ENCODE results near the gene SPATA16.
"Not testable (repeated sequence)": the region's sequence is repeated elsewhere in the genome, so short reads cannot be mapped to it uniquely, and the experiment has no call there.

Gene SPATA16

DNA sequence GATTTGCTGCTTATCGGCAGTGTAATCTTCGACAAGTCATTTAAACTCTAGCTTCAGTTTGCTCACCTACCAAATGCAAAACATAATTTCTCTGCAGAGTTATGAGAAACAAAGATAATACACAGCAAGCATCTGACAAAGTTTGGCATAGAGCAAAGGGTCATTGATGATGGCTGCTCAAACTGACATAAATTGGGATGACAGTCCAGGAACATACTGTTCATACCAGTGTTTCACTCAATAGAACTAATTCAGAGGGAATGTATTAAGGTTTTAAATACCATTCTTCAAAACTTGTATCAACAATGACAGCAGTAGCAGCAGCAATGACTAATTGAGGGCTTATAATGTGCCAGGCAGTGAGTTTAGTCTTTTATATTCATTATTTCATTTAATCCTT, 137.6 kb downstream of the SPATA16 start:
- DNase-seq: no peak

DNA sequence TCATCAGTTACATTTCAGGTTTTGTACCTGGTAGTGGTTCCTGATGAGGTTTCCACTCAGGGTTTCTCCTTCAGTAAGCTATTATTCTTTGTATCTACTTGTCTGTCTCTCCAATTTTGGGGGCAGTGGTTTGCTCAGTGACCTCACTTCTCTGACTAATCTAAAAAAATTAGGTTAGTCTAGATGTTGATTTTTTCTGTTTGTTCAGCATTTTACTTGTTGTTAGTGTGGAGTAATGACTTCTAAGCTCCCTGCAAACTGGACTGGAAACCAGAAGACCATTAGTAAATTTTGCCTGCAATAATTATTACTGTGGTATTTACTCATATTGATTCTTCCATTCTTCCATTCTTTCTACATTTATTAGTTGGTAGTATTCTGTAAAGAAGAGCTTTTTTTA, 139.4 kb downstream of the SPATA16 start:
- no peak for DNase-seq

DNA sequence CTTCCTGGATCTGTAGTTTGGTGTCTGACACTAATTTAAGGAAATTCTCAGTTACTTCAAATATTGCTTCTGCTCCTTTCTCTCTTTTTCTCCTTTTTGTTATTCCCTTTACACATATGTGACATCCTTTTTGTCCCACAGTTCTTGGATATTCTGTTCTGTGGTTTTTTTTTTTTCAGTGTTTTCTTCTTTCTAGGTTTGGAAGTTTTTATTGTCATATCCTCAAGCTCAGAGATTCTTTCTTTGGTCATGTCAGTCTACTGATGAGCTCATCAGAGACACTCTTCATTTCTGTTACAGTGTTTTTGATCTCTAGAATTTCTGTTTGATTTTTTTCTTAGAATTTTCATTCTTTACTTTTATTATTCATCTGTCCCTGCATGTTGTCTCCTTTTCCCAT, 140.5 kb downstream of the SPATA16 start:
- no peak for DNase-seq

DNA sequence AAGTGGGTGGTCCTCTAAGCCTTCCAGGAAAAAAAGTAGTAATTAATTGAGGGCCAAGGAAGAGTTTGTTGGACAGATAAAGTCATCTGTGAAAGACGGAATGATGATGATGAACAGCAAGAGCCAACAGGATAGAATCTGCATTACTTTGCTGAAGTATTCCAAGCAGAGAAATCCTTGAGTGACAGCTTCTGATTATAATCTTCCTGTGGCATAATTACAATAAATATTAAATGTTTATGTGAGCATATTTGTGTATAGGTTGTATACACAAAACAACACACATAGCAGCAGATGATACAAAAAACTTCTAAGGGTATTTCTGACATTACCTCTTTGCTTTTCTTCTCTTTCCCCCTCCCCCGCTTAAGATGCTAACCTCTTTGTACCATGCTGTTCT, 147.6 kb downstream of the SPATA16 start:
- no peak for DNase-seq

DNA sequence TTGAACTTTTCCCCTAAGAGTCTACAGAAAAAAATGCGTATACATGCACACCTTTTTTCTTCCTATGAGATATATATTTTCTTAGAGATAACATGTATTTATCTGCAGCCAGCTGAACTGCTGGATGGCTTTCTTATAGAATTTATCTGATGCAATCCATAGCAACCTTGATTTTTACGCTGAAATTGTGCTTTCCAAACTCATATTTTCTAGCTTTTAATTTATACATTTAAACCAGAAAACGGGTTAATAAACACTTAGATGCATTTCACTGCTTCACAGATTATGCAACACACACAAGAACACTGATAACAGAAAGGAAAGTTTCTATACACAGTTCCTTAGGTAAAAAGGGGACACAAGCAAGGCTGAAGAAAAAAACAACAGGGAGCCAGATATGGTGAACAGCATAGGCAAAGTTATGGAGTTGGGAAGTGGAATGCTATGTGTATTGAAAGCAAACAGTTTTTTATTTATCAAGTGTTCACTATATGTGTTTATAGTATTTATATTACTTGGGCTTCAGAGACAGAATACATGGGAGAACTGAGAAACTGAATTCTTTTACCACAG, 149.5 kb downstream of the SPATA16 start:
- DNase-seq: no peak

DNA sequence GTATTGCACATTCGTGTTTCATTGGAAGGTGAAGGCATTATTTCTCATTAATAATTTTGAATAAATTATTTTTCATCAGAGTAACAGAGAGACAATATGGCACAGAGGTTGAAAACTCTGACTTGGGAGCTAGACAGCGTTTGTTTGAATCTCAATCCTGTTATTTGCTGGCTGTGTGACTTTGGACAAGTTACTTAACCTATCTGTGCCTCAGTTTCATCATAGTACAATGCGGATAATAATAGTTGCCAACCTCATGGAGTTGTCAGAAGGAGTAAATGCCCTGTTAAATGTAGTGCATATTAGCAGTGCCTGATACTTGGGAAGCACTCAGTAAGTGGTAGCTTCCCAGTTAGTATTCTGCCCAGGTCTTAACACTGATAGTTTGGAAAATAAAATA, 151.7 kb downstream of the SPATA16 start:
- DNase-seq: no peak

DNA sequence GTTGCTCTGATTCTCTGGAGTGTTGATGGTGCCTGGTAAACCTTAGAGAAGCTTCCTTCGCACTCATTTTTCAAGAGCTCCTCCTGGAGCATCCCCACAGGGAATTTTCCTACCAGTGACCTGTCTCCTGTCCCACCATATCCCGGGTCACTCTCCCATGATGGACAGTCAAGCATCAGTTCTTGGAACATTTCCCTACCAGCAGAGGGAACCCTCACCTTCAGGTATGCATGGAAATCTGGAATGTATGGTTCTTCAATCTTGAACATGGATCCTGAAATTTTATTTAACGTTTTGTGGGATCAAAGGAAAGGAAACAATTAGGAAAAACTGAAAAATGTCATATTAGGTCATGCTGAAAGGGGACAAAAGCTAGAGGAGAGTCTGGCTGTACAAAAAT, 153.8 kb downstream of the SPATA16 start:
- peak in 1 of 2 experiments; percentile 42 for DNase-seq

DNA sequence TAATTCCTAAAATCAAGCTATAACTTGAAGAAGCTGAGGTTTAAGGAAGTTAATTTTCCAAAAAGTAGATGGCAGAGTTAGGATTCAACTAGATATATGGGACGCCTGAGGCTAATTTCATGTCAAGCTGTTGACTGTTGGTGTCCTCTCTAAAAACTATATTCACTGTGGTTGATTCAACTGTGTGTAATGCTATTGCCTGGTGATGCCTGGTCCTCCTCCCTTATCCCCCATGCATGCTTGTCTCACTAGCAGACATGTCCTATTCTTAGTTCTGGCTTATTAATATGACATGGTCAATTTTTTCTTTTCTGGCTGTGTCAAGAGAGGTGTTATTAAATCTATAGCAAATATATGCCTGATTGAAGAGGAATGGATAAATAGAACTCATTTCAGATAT, 156.1 kb downstream of the SPATA16 start:
- DNase-seq: no peak

DNA sequence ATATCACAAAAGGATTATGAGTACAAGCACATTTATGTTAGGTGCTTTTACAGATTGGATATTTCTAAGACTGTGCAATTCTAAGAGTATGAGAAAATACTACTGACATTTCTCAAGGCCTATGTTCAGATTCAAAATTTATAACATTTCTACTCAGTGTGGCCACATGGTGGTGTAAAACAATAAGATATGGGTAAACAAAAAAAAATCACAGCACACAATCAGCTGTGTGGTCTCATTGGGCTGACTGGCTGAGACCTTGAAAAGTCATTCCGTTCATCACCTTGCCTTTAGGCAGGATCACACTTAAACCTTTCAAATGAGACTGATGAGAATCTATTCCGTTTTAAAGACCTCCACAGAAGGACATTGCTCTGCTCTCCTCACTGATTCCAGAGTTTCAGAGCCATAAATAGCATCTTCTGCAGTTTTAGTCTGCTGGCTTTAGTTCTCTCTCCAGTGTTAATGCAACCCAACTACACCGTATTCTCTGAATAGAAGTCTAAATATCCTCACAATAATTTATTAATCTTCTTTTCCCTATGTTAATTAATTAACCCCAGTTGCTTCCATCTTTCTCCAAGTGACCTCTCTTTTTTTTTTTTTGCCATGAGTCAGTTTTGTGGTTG, 158.2 kb downstream of the SPATA16 start:
- peak in 1 of 2 experiments; percentile 28 for DNase-seq

DNA sequence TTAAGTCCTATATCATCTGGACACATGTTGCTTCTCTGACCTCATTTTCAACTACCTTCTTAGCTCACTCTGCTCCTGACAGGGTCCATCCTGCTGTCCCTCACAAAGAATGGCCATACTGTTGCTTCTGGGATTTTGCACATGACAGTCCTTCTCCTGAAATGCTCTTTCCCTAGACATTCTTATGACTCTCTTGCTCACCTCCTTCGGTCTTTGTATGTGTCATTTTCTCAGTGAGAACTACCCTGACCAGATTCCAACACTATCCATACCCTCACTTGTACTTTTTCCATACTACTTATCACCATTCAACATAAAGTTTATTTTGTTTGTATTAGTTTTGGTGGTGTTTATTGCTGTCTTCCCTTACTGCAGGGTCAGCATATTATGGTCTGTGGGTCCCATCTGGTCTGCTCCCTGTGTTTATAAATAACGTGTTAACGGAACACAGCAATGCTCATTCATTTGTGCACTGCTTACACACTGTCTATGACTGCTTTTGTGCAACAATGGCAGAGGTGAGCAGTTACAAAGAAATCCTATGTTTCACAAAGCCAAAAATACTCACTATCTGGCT, 159.5 kb downstream of the SPATA16 start:
- DNase-seq: no peak

DNA sequence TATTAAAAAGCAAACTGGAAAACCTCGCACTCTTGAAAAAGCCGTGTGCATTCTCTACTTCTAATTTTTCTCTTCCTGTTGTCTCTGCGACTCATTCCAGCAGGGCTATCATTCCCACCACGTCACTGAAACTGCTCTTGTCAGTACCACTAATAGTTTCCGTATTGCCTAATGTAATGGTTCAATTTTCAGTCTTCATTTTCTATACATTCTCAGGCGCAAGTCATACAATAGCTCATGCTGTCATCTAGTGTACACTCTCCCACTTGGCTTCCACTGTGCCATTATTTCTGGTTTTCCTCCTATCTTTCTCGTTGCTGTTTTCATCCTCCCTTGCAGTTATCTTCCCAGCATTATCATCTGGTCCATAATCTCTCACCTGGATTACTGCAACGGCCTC, 160.2 kb downstream of the SPATA16 start:
- no peak for DNase-seq

DNA sequence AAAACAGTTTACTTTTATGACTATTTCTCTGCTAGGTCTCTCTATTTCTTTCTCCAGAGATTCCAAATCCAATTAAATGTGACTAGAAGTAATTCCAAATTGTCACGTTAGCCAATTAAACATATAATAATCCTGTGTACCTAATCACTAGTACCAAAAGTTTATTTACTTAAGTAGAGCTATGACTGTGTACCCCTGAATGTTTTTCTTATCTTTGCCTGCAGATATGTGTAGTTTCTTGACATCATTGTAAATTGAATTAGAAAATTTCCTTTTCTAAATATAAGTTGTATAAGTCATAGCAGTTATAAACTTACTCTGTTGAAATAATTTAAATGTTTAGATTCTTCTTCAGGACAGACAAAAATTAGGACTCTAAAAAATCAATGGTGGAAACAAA, 163.3 kb downstream of the SPATA16 start:
- no peak for DNase-seq

DNA sequence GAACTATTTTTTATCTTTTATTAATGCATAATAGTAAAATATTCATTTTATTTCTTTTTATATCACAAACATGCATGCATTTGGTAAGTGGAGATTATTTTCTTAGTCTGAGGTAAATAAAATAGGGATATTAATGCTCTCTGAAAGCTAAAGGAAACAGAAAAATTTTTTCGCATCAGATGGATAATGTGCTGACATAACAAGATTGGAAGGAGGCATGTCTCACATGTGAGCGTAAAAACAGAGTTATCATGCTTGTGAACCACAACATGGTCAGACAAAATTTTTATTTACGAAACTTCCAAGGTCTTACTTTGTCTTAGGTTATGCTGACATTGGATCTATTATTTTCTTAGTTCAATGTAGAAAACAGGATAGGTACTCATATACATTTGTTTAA, 166.1 kb downstream of the SPATA16 start:
- no peak for DNase-seq

DNA sequence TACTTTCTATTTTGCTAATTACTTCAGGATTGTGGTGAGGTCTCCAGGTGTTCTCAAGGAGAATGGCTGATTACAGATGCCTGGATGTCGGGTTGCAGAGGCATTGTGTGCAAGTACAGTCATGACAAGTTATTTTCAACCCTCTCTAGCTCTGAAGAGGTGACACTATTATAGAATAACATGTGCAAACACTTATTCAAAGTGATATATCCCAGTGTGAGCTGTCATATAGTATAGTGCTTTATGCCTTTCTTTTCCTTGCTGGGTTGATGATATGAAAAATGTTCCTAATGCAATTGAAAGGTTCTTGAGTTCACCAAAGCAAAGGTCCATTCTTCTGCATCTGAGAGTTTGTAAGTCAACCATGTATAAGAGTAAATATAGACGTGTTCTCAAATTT, 167.2 kb downstream of the SPATA16 start:
- no peak for DNase-seq

DNA sequence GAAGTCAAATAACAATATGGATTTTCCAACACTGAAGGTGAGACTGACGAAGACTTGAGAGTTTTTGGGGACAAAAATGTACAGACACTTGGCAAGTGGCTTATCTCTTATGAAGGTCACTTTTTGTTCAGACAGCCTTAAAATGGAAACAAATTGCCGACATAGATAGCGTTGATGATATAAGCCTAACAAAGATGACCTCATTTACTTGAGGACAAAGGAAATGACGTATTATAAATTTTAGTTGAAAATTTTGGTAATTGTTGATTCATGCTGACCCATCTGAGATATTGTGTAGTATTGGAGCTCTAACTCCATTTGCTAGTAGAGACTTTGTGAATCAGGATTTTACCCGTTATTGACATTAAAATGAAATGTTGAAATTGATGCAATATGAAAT, 168.3 kb downstream of the SPATA16 start:
- DNase-seq: no peak

DNA sequence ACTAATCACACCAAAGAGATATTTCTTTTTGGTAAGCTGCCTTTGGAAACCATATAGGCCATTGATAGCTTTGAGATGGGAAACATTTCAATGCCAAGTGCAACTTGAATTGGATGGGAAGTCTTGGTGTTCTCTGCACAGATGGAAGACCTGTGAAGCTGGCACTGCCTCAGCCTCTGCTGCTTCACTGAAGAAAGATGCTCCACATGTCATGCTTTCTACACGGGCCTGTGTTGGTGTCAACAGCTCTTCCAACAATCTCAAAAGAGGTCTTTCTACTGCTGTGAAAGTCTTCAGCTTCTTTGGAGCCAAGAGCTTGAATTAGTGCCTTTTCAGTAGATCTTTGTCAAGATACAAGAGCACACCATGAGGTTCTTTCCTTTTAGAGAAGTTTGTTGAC, 169.0 kb downstream of the SPATA16 start:
- DNase-seq: no peak

DNA sequence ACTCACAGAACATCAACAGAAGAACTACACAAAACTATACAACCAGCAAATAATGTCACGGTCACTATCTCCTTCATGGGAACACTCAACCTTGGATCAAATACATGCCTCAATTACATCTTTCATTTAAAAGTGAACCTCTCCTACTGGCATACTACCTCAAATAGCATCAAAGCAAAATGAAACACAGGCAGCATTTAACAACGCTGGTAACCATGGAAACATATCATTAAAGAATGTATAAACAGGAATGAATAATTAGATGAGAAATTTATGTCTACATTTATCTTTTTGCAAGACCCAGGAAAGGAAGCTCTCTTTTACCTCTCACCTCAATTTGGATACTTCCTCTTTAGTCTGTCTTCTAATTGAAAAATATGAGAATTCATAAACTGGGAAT, 172.4 kb downstream of the SPATA16 start:
- no peak for DNase-seq

DNA sequence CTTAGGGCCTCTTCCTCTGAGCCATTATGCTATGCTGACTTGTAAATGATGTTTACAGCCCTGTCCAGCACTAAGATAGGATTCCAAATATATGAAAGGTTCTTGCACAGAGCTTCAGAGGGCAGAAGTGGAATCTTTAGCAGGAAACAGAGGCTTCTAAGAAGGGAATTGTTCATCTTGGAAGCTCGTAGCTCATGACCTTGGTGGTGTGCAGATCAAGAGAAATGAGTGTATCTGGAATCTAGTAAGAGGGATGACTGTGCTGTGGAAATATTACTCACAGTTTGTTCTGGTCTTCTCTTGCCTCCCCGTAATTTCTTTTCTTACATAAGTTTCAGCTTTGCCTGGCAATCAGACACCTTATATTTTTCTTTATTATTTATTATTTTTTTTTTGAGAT, 175.8 kb downstream of the SPATA16 start:
- DNase-seq: no peak

DNA sequence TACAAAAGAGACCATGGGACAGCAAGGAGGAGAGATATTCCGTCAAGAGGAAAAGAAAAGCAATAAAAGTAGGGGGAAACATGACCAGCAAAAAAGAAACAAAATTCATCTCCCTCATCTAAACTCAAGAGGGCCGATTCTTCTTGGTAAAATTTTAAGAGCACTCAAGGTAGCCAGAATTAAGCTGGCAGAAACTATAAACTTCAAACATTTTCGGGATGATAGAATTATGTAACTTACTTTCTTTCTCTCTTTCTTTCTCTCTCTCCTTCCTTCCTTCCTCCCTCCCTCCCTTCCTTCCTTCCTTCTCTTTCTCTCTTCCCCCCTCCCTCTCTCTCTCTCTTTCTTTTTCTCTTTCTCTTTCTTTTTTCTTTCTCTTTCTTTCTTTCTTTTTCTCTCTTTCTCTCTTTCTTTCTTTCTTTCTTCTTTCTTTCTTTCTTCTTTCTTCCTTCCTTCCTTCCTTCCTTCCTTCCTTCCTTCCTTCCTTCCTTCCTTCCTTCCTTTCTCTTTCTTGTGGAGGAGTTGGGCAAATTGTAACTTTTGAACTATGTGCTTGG, 180.3 kb downstream of the SPATA16 start:
- DNase-seq: not testable (repeated sequence)

DNA sequence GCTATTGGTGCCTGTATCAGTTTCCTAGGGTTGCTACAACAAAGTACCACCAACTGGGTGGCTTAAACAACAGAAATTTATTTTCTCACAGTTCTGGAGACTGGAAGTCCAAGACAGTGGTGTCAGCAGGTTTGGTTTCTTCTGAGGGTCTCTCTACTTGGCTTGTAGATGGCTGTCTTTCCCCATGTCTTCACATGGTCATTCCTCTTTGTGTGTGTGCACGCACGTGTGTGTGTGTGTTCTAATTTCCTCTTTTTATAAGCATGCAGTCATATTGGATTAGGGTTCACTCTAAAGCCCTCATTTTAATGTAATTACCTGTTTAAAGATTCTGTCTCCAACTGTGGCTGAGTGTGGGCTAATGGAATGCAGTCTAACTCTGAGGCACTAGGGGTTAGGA, 182.5 kb downstream of the SPATA16 start:
- no peak for DNase-seq

DNA sequence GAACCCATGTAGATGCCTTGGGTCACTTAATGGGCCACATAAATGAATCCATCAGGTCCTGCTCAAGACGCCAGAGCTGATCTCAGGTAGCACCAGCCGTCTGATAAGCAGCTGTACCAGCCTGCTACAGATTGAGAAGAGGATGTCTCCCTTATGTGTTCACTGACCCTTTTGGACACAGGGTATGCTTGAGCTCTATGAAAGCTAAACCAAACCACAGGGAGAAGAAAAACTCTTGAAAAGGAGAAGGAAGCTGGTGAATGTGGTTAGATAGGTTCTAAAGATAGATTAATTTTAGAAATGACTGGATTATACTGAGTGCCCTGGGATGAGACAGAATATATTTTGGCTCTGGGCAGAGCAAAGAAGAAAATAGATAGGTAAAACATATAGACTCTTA, 187.5 kb downstream of the SPATA16 start:
- no peak for DNase-seq

DNA sequence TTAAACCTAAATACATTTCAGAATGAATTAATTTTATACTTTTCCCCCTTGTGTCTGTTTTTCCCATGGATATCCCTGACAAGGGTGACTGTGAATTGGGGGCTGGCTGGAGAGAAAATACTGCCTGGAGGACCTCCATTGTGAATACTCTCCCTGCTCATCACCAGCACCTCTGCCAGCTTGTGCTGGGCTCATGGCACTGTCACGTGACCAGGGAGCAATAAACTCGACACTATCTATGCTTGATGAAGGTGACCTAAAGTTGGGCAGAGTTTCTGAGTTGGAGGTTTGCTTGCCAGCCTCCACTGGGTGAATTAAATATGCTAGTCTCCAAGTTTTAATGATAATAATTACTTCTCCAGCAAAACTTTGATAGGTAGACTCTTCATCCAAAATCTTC, 189.5 kb downstream of the SPATA16 start:
- no peak for DNase-seq

DNA sequence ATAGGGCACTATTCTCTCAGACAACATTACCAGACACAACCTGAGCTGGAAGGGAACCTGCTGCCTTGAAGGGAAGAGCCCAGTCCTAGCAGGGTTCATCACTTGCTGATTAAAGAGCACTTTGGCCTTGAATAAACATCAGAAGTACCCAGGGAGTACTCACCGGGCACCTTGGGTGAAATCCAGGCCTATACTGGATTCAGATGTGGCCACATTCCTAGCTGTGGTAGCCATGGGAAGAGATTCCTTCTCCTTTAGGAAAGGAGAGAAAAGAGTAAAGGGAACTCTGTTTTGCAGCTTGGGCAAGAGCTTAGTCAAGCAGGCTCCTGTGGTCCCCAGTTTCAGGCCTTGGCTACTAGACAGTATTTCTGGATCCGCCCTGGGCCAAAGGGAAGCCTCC, 195.0 kb downstream of the SPATA16 start:
- DNase-seq: no peak

DNA sequence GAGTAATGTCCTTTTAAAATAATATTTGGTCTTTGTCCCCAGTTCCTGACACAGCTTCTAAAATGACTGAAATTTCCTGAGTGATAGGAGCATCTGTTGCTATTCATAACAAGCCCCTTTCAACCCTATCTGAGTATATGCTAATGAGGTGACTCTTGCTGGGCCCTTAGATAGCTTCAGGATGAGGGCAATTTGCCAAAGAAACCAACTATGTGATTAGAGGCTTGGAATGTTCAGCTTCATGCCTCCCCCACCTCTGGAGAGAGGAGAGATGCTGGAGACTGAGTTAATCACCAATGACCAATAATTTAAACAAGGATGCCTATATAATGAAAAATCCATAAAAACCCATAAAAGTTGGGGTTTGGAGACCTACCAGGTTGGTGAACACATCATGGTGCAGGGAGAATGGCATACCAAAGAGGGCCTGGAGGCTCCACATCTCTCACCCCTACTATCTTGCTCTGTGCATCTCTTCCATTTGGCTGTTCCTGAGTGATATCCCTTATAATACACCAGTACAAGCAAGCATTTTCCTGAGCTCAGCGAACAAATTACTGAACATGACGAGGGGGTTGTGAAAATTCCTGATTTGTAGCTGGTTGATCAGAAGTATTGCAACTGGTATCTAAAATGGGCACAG, 201.3 kb downstream of the SPATA16 start:
- DNase-seq: no peak
